GM18870 (cell line): ENCODE measurements around the gene CTBP2.

Experiments used
- ATAC-seq: cut with Tn5 transposase; IDR thresholded peaks from one replicate; pipeline ENCODE4 v1.9.1; 2021; ENCODE audit warnings: moderate library complexity; ENCODE audit not compliant: unreplicated experiment

The CTBP2 gene

DNA sequence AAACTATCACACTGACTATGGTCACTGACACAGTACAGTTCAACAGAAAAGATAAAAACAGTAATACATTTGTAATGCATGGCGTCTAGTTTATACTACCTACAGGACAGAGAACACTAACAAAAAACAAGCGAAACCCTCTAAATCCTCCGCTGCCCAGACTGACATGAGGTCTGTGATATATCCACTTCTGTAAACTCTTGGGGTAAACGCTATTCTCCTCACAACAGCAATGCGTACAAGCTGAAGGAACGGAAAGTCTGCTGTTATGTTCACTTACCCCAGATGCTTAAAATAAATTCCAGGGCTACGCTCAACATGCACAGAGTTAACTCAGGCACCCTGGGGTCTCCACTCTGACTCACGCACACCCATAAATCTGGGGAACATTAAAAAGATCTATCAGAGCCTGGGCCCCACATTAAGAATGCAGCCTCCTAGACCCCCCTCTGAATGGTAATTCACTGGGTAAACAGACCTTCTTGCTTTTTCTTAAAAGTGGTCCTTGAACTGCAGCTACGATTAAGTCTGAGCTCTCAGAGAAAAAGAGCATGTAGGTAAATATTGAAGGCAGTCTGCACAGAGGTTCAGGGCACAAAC, 105.6 kb downstream of the CTBP2 start:
- ATAC-seq = no peak

GRCh38 chr10:125054216-125054615, 106.1 kb downstream of the CTBP2 start:
- ATAC-seq = no peak

- no peak for ATAC-seq
Measured at GRCh38 chr10:125052146-125052545, 108.2 kb downstream of the CTBP2 start.

- no peak for ATAC-seq
Measured at GRCh38 chr10:125050383-125050782, 110.0 kb downstream of the CTBP2 start.

- no peak for ATAC-seq
Measured at GRCh38 chr10:125049216-125049881, 111.0 kb downstream of the CTBP2 start.

GRCh38 chr10:125048094-125048864, 112.1 kb downstream of the CTBP2 start:
- peak; percentile 60 for ATAC-seq

DNA sequence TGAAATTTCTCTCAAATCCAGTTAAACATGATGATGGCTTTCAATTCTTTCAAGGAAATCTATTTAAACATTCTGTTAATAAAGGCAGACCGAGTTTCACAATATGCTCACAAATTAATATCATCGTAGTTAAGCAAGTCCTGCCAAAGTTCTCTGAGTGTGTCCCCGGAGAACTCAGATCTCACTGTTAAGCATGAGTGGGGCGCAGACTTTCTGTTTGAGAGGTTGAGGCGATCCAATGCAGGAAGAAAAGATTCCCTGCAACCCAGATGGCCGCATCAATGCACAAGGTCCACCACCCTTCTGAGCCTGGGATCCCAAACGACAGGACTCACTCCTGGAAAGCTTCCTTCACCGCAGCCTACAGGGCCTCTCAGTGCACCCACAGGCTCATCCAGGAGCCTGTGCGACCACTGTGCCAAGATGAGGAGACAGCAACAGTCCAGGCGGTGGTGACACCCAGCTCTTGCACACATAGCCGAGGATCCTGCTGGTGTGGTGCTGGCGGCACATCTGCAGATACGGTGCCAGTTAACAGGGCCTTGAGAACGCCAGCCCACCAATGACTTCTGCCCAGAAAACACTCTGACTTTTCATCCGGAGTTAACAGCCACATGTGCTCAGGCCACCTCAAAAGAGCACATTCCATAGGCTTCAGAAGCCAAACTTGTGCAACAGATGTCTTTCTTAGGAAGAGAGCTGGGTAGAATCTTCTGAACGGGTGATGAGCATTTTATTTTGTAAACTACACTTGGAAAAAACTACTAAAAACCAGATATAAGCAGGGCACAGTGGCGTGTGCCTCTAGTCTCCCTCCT, 116.3 kb downstream of the CTBP2 start:
- ATAC-seq = no peak

DNA sequence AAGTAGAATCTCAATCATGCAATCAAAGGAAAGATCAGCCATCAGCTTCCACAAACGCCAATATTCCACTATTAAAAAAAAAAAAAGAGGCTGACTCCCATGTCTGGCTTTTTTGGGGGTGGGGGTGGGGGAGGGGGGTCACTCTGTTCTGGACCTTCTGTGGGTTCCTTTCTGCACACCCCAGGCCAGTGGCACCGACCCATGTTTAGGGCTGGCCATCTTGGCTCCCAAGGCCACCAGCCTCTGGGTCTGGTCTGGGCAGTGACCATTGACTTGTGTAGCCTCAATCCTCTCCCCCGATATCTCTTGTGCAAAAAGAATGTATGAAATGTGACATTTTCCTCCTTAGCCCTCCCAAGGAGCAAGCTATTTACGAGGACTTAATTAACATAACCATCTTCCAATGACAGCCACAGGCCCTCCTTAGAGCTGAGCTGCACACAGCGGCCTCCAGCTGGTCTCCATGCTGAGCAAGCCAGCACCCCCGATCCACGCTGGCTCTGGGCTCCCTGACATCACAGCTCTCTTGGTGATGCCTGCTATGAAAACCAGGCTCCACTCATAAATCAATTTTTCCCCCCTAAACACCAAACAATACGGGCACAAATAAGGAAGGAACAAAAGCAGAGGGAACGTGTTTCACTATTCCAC, 118.4 kb downstream of the CTBP2 start:
- no peak for ATAC-seq

GRCh38 chr10:125039354-125039769, 121.0 kb downstream of the CTBP2 start:
- no peak for ATAC-seq

GRCh38 chr10:125038637-125039036, 121.7 kb downstream of the CTBP2 start:
- no peak for ATAC-seq

GRCh38 chr10:125037145-125037877, 123.1 kb downstream of the CTBP2 start:
- no peak for ATAC-seq

DNA sequence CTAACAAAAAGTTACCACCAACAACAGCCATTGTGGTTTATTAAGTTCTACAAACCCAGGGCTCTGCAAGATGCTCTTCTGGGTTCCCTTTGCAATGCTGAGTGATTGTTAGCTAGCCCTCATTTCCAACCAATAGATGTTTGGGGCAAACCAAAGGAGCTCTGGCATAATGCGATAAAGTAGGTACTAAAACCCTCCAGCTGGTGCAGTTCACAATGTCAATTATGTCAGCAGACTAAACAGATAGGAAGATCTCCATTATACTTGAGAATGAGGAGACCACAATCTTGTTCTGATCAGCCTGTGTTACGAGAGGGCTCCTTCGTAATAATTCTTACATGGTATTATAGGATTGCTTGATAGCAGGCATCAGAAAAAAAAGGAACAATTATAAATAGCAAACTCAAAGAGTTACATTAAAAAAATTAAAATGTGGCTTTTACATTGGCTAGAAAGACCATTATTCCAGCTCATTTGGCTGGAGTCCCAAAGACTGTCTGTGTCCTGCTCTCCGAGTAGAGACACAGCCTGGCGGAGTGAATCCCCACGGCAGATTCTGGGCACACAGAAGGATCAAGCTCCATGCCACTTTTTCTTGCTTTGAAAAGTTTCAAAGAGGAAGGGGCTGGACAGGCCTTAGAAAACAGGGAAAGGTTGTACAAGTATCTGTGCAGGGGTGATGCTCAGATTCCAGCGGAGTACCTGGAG, 124.6 kb downstream of the CTBP2 start:
- no peak for ATAC-seq

DNA sequence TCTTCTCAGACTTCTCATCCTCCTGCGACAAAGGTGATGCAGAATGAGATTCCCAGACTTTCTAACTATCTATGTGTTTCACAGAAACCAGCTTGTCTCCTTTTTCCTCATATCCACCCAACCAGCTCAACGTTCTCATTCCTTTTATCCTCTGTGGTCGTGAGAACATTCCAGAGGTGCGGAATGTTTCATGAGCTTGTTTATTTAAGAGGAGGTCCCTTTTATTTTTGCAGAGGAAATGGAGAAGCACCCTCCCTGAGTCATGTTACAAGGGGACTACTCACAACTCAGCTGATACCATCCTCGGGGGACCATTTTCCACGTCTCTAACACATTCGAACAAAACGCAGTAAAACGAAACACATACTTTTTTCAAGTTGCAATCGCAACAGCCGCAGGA, 125.2 kb downstream of the CTBP2 start:
- no peak for ATAC-seq

DNA sequence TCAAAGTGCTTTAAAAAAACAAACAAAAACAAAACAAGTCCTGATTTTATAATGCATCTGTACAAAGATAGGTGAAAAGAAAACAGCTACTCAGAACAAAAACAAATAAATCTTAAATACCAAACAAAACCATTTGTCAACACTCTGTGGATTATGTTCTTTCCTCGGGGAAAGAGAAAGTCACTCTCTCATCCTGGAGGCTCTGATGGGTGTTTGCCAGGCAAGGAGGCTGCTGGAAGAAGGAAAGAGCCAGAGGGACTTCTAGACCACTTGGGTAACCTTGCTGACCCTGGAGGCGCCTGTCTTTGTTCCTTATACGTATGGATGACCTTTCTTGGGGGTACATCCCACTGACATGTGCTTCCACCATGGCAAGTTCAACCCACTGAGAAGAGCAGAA, 125.7 kb downstream of the CTBP2 start:
- no peak for ATAC-seq

DNA sequence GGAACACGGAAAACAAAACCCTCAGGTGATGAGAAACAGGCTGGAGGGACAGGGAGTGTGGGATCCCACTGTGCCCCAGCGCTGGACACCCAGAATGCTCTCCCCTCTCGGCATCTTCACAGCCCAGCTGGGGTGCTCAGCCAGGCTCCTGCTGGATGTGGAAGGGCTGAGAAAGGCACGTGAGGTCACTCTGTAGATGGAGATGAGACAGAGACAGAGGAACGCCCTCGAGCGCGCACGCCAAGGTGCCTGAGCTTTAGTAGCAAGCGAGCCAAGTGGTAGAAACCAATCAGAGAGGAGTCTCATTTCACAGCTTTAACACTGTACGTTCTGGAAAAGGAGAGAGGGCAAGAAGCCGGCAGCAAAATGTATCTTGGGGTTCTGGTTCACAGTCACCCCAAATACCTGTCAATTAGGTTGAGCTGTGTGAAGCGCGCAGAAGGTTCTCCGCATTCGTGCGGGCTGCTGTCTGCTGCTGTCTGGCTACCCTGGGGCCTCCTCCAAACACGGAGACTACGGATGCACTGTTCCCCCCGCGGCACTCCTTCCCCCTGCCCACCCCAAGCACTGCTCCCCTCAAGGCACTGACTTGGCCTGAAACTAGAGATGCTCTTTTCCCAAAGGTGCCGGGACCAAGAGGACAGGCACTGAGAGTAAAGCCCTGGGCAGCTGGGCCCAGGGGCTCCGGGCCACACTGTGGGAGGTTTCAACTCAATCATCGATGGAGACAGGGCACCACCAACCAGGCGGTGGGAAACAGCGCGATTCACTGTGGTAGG, 127.0 kb downstream of the CTBP2 start:
- no peak for ATAC-seq

DNA sequence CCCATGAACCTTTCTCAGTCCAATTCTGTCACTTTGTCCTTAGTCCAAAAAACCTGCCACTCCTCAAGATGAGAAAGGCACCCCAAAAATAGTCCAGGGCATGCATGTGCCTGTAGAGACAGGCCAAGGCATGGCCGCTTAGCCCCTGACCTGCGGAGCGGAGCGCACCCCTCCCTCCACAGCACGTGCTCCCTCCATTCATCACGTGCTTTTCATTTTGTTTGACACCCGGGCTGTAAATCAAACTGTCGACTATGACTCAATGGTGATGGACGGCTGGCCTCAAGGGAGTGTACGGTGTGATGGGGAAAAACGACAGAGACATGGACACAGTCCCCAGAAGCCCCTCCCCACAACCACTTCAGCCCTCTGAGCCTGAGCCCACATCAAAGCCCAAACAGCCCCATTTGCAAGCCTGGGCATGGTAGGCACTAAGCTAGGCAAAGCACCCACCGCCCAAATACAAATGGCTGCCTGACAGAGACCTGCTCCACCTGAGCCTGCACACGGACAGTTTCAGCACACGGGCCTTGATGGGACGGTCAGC, 127.8 kb downstream of the CTBP2 start:
- ATAC-seq = no peak

DNA sequence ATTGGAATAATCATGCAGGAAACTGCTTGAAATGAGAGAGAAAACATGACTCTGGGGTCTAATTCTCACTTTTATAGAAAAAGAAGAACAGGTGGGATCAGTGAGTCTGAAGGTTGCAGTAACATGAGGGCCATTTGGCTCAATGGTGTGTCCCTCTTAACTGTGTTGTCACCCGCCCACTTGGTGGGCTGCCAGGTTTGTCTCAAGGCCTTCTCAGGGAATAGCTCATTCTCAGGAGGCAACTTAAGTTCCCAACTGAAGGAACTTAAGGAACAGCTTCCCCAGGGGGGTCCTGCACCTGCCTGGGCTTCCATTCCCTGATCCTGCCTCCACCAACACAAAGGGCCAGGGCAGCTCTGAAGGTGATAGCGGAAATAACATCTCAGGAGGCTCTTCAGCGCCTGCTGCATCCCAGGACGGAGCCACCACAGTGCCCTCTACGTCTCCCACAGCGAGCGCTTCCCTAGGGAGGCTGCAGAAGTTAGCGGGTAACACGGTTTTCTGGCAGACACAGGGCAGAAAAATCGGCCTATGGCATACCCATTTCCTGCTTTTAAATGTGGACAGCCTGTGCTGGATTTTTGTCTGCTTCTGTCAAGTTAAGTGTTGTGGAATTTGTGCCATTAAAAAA, 129.7 kb downstream of the CTBP2 start:
- no peak for ATAC-seq
